HG03103 (cell line): Measurements from ENCODE around the gene SPOCK3.

Source experiments
- ATAC-seq: cut with Tn5 transposase; IDR thresholded peaks from one replicate; pipeline ENCODE4 v1.9.1; 2021; ENCODE audit warnings: low read depth; ENCODE audit not compliant: unreplicated experiment

The SPOCK3 gene

GRCh38 chr4:167177925-167178324, 56.4 kb downstream of the SPOCK3 start:
- no peak for ATAC-seq

- no peak for ATAC-seq
Measured at GRCh38 chr4:167176723-167177367, 57.4 kb downstream of the SPOCK3 start.

DNA sequence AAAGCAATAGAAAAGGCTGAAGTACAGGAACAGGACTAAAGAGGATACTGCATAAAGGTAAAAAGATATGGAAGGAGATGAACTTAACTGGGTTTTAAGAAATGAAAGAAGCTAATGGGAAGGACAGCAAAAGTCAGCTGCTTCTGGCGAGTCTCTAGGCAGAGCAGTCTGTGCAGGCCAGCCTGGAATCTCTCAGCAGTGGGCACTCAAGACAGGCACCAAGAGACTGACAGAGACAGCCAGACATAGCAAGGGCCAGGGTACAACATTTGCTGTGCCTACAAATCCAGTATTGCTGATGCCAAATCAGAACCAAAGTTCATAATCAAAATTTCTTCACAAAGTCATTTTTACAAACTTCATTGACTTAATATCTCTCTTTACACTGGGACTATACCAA, 62.4 kb downstream of the SPOCK3 start:
- ATAC-seq = no peak

GRCh38 chr4:167168611-167169010, 65.7 kb downstream of the SPOCK3 start:
- ATAC-seq = no peak

GRCh38 chr4:167150587-167150986, 83.7 kb downstream of the SPOCK3 start:
- ATAC-seq = no peak

DNA sequence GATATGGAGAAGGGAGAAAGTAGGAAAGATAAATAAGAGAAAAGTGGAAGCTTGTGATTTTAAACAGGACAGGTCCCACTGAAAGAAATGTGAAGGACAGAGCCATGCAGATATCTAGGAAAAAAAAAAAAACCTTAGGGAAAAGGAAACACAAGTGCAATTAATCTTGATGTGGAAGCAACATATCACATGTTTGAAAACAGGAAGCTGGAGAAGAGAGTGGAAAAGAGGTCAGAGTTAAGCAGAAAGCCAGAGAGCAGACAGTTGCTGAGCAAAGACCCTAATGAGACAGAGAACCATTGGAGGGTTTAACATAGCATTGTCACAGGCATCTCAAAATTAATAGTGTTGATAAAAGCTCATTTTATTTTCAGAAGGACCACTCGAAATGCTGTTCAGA, 89.7 kb downstream of the SPOCK3 start:
- no peak for ATAC-seq

GRCh38 chr4:167143018-167143417, 91.3 kb downstream of the SPOCK3 start:
- no peak for ATAC-seq

GRCh38 chr4:167136270-167136669, 98.0 kb downstream of the SPOCK3 start:
- no peak for ATAC-seq

- no peak for ATAC-seq
Measured at GRCh38 chr4:167129146-167129545, 105.1 kb downstream of the SPOCK3 start.

DNA sequence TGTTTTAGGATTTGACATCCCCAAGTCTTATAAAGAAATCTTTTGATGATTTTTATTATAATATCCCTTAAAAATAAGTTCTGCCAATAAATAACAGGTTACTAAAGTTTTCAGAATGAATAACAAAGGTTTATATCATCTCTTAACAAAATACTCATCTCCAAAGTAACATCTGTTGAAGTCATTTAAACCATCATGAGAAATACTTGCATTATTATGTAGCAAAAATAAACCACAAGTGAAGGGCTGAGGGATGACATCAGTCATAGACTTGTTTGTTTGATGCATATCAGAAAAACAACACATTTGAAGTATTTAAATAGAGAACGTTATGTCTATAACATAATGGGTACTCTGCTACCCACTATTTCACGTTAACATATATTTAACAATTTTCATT, 114.9 kb downstream of the SPOCK3 start:
- no peak for ATAC-seq

DNA sequence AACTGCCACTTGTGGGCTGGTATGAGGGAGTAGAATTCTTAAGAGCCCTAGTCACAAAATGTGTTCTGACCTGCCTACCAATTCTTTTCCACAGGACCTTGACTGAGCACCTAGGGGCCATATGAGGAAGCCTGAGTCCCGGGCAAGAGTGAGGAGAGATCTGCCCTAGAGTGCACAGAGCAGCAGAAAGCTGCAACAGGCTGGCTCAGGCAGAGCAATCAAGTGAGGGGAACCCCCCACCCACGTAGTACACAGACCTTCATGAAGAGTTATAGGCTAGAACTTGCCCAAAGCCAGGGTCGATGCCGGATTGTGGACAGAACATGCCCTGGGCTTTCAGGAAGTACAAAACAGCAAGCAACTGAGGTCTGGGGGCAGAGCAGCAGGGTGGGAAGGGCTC, 117.0 kb downstream of the SPOCK3 start:
- ATAC-seq = no peak

GRCh38 chr4:167114416-167114971, 119.8 kb downstream of the SPOCK3 start:
- no peak for ATAC-seq

DNA sequence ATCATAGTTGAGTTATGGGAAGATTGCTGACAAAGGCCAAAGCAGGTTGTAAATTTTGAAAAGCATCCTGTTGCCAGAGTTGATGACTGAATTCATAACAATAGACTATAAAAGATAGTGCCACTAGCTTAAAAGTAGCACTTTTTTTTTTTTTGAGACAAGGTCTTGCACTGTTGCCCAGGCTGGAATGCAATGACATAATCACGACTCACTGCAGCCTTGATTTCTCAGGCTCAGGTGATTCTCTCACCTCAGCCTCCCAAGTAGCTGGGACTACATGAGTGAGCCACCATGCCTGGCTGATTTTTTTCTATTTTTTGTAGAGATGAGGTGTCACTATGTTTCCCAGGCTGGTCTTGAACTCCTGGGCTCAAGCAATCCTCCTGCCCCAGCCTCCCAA, 122.7 kb downstream of the SPOCK3 start:
- ATAC-seq = no peak

DNA sequence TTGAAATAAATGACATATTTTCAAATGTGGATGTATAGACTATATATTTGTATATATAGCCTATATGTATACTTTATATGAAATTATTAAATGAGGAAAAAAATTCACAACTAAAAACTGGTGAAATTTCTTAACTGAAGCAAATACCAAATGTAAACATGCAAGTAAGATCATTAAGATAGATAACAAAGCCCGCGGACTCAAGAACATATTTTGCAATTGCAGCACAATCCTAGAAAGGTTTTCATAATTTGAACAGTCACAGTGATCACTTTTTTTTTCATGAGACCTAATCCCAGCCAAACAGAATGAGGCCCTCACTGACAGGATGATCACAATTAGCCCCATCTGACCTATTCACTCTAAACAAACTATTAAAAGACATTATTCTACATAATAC, 123.2 kb downstream of the SPOCK3 start:
- ATAC-seq = no peak

- no peak for ATAC-seq
Measured at GRCh38 chr4:167109859-167110258, 124.4 kb downstream of the SPOCK3 start.

DNA sequence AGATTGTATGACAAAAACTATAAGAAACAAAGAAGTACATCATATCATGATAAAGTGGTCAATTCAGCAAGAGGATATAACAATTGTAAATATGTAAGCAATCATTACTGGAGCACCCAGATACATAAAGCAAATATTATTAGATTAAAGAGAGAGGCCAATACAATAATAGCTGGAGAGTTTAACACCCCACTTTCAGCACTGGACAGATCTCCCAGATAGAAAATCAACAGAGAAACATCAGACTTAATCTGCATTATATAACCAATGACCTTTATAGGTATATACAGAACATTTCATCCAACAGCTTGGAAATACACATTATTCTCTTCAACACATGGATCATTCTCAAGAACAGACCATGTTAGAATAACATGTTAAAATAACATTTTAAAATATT, 128.4 kb downstream of the SPOCK3 start:
- ATAC-seq = no peak

DNA sequence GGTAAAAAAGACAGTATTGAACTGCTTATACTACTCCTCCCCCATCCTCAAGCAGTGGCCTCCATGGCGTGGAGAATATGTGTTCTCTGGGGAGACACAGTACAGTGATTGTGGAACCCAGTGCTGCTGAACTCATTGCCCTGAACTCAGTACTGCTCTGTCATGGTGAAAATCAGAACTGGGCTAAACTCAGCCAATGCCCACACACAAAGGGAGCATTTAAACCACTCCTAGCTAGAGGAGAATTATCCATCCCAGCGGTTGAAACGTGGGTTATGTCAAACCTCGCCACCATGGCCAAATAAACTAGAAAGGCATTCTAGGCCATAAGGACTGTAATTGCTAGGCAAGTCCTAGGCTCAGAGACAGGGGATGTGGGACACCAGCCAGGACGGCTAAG, 131.8 kb downstream of the SPOCK3 start:
- no peak for ATAC-seq

GRCh38 chr4:167101035-167101434, 133.3 kb downstream of the SPOCK3 start:
- no peak for ATAC-seq

DNA sequence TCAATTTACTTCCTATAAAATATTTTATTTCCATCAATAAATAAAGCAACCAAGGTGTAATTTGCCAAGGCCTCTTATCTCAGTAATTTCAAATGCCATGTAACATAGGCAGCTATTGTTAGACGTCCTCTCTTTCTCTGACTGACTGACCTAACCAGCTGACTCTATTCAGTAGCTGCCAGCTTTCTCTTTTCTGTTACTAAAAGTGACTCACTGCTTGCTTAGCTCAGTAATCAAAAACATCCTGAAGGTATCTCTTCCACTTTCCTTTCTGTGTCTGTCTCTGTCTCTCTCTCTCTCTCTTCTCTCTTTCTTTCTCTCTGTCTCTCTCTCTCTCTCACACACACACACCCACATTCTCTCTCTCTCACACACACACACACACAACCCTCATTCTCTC, 134.2 kb downstream of the SPOCK3 start:
- ATAC-seq = no peak

GRCh38 chr4:167088115-167088514, 146.2 kb downstream of the SPOCK3 start:
- peak; percentile 76 for ATAC-seq

- no peak for ATAC-seq
Measured at GRCh38 chr4:167084321-167084720, 150.0 kb downstream of the SPOCK3 start.

DNA sequence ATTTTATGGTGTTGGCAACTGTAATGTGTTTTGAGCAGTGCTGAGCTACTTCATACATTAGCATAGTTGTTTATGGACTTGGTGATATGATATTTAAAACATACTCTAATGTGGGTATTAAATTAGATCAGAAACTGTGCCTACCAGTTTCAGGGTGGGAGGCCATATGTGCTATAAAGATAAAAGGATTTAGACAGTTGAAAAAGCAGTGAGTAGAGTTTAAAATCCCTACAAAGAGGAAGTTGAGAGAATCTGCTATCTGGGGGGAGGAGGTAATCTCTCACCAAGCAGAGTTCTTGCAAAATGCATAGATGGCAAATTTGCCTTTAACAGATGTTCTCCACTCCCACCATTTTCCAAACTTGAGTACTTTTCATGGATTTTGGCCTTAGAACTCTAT, 154.5 kb downstream of the SPOCK3 start:
- ATAC-seq = no peak

DNA sequence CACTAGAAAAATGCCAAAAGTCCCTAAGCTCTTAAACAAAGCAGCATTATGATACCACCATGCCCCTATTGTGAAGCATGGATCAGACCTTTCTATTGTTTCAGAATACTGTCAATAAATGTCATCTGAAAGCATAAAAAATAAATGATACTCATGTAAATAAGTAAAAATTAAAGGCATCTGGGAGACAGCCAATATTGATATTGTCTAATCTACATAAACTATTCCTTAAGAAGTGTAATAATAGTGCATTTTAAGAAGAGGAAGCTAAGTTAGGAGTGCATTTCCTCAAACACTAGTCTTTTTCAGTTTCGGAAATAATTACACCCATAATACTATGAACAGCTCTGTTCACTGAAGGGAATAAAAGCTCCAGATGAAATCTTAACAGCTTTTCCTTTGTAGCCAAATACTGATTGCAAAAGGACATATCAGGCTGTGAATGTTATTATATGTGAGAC, 181.6 kb downstream of the SPOCK3 start:
- ATAC-seq = no peak
